ENCODE measurements around the gene CNOT4. TPM values are rescaled to one million over a fixed set of nuclear protein-coding genes. Genes with fewer than 3 reads are reported as not detected.

CNOT4 gene, protein sequence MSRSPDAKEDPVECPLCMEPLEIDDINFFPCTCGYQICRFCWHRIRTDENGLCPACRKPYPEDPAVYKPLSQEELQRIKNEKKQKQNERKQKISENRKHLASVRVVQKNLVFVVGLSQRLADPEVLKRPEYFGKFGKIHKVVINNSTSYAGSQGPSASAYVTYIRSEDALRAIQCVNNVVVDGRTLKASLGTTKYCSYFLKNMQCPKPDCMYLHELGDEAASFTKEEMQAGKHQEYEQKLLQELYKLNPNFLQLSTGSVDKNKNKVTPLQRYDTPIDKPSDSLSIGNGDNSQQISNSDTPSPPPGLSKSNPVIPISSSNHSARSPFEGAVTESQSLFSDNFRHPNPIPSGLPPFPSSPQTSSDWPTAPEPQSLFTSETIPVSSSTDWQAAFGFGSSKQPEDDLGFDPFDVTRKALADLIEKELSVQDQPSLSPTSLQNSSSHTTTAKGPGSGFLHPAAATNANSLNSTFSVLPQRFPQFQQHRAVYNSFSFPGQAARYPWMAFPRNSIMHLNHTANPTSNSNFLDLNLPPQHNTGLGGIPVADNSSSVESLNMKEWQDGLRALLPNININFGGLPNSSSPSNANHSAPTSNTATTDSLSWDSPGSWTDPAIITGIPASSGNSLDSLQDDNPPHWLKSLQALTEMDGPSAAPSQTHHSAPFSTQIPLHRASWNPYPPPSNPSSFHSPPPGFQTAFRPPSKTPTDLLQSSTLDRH
- 23.9 and 24.0 TPM in 2 replicates for polyA plus RNA-seq (2013)

GRCh38 chr7:135509839-135510591, at the start of gene CNOT4:
CNOT4 (minus strand) TSS chr7:135510102; CDS start chr7:135438331, 71,771 bp downstream.
- Histone ChIP-seq H3K9ac (ENCODE audit: low read length) (peak within 1 kb of the TSS; percentile 99), H2BK12ac (ENCODE audit: low read length) (no peak within 1 kb of the TSS), H3K79me2 (ENCODE audit: control insufficient read depth, insufficient read depth, low read length, poor library complexity) (peaks cover 5% of the 10 kb centered on the region), H3K23ac (ENCODE audit: low read length) (no peak within 1 kb of the TSS), H2AFZ (ENCODE audit: insufficient read depth, low read length, poor library complexity) (peak within 1 kb of the TSS; percentile 97), H3K14ac (ENCODE audit: low read length) (peak within 1 kb of the TSS; percentile 84), H3K9me3 (ENCODE audit: insufficient read depth, low read depth, low read length) (no peaks in the 10 kb centered on the region), H4K91ac (ENCODE audit: low read depth, low read length) (peak within 1 kb of the TSS; percentile 77), H2BK120ac (ENCODE audit: insufficient read depth, low read length, poor library complexity) (peak within 1 kb of the TSS; percentile 67), H3K36me3 (ENCODE audit: control insufficient read depth in 1 of 2, insufficient read depth in 2 of 2, low read length in 2 of 2) (peaks cover 0 to 1% of the 10 kb centered on the region in 2 experiments), H4K12ac (ENCODE audit: low read depth, low read length) (peak within 1 kb of the TSS; percentile 43), H3K4me2 (ENCODE audit: low read length) (peak within 1 kb of the TSS; percentile 94), H3K27me3 (ENCODE audit: insufficient read depth, low read length) (no peaks in the 10 kb centered on the region), H2BK5ac (ENCODE audit: low read depth, low read length, poor library complexity) (peak within 1 kb of the TSS; percentile 84), H2AK5ac (ENCODE audit: low read length) (no peak within 1 kb of the TSS), H3K27ac (ENCODE audit: low read depth, low read length) (peak within 1 kb of the TSS; percentile 72), H3K79me1 (ENCODE audit: low read length) (peaks cover 2% of the 10 kb centered on the region), H3K4me3 (ENCODE audit: low read depth, low read length) (peak within 1 kb of the TSS; percentile 95), H3K4me1 (ENCODE audit: control insufficient read depth in 1 of 2, insufficient read depth in 2 of 2, low read length in 2 of 2) (peaks cover 0 to 3% of the 10 kb centered on the region in 2 experiments), H3K18ac (ENCODE audit: low read length) (peak within 1 kb of the TSS; percentile 91), H3K4ac (ENCODE audit: low read depth, low read length) (peak within 1 kb of the TSS; percentile 27), H4K8ac (ENCODE audit: low read depth, low read length) (peak within 1 kb of the TSS; percentile 82)
- WGBS (ENCODE audit: extremely low coverage, insufficient coverage, insufficient read length): no CpG with 5 or more reads among the region's 55 CpGs
- peak; percentile 96 for DNase-seq

GRCh38 chr7:135558881-135559280, 49.0 kb upstream of the CNOT4 start:
- DNase-seq: no peak
- H2BK120ac ChIP-seq (ENCODE audit: insufficient read depth, low read length, poor library complexity): no peak overlapping the region
- no peaks in the 10 kb centered on the region for H3K36me3 ChIP-seq (ENCODE audit: control insufficient read depth in 1 of 2, insufficient read depth in 2 of 2, low read length in 2 of 2)
- no peak overlapping the region for H3K18ac ChIP-seq (ENCODE audit: low read length)
- H3K9ac ChIP-seq (ENCODE audit: low read length): no peak overlapping the region
- peaks cover 23% of the 10 kb centered on the region for H3K79me2 ChIP-seq (ENCODE audit: control insufficient read depth, insufficient read depth, low read length, poor library complexity)
- H4K12ac ChIP-seq (ENCODE audit: low read depth, low read length): no peak overlapping the region
- no peak overlapping the region for H3K14ac ChIP-seq (ENCODE audit: low read length)
- H3K4me1 ChIP-seq (ENCODE audit: control insufficient read depth in 1 of 2, insufficient read depth in 2 of 2, low read length in 2 of 2): no peaks in the 10 kb centered on the region
- H2BK5ac ChIP-seq (ENCODE audit: low read depth, low read length, poor library complexity): no peak overlapping the region
- no peak overlapping the region for H3K4ac ChIP-seq (ENCODE audit: low read depth, low read length)
- no peak overlapping the region for H3K23ac ChIP-seq (ENCODE audit: low read length)
- no peak overlapping the region for H4K91ac ChIP-seq (ENCODE audit: low read depth, low read length)
- H2BK12ac ChIP-seq (ENCODE audit: low read length): no peak overlapping the region
- no peak overlapping the region for H4K8ac ChIP-seq (ENCODE audit: low read depth, low read length)
- no peaks in the 10 kb centered on the region for H3K9me3 ChIP-seq (ENCODE audit: insufficient read depth, low read depth, low read length)
- H3K27me3 ChIP-seq (ENCODE audit: insufficient read depth, low read length): no peaks in the 10 kb centered on the region
- H3K27ac ChIP-seq (ENCODE audit: low read depth, low read length): no peak overlapping the region
- H3K4me3 ChIP-seq (ENCODE audit: low read depth, low read length): no peak overlapping the region
- peaks cover 14% of the 10 kb centered on the region for H3K79me1 ChIP-seq (ENCODE audit: low read length)
- H2AFZ ChIP-seq (ENCODE audit: insufficient read depth, low read length, poor library complexity): no peak overlapping the region
- no CpG with 5 or more reads among the region's 5 CpGs for WGBS (ENCODE audit: extremely low coverage, insufficient coverage, insufficient read length)
- H3K4me2 ChIP-seq (ENCODE audit: low read length): peak overlapping the region; percentile 61
- H2AK5ac ChIP-seq (ENCODE audit: low read length): no peak overlapping the region

DNA sequence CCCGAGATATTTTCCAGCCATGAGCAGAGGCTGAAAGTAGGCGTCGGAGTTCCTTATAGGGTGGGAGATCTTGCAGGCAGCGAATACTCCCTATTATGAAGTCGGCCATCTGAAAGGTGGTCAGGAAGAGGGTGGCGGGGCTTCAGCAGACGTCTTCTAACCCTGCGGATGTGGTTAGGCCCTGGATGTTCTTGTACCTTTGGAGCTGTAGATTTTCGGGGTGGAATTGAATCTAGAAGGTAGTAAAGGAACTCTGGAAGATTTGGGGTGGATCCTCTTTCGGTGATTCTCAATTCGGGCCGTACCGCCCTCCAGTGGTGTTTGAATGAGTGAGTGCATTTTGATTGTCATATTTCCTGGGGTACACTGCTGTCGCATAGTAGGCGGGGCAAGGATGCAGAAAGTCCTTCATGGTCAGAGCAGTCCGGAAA, 48.5 kb upstream of the CNOT4 start:
- Histone ChIP-seq H3K4ac (ENCODE audit: low read depth, low read length) (peak overlapping the region; percentile 73), H3K9me3 (ENCODE audit: insufficient read depth, low read depth, low read length) (no peaks in the 10 kb centered on the region), H3K79me1 (ENCODE audit: low read length) (peaks cover 12% of the 10 kb centered on the region), H3K4me1 (ENCODE audit: control insufficient read depth in 1 of 2, insufficient read depth in 2 of 2, low read length in 2 of 2) (no peaks in the 10 kb centered on the region), H2AFZ (ENCODE audit: insufficient read depth, low read length, poor library complexity) (peak overlapping the region; percentile 90), H3K79me2 (ENCODE audit: control insufficient read depth, insufficient read depth, low read length, poor library complexity) (peaks cover 20% of the 10 kb centered on the region), H4K91ac (ENCODE audit: low read depth, low read length) (peak overlapping the region; percentile 65), H2BK5ac (ENCODE audit: low read depth, low read length, poor library complexity) (peak overlapping the region; percentile 86), H3K36me3 (ENCODE audit: control insufficient read depth in 1 of 2, insufficient read depth in 2 of 2, low read length in 2 of 2) (no peaks in the 10 kb centered on the region), H3K23ac (ENCODE audit: low read length) (no peak overlapping the region), H3K27ac (ENCODE audit: low read depth, low read length) (peak overlapping the region; percentile 63), H4K12ac (ENCODE audit: low read depth, low read length) (peak overlapping the region; percentile 89), H3K9ac (ENCODE audit: low read length) (peak overlapping the region; percentile 95), H2AK5ac (ENCODE audit: low read length) (peak overlapping the region; percentile 28), H4K8ac (ENCODE audit: low read depth, low read length) (peak overlapping the region; percentile 89), H3K4me2 (ENCODE audit: low read length) (peak overlapping the region; percentile 61), H3K4me3 (ENCODE audit: low read depth, low read length) (peak overlapping the region; percentile 88), H2BK12ac (ENCODE audit: low read length) (no peak overlapping the region), H3K27me3 (ENCODE audit: insufficient read depth, low read length) (no peaks in the 10 kb centered on the region), H2BK120ac (ENCODE audit: insufficient read depth, low read length, poor library complexity) (peak overlapping the region; percentile 83), H3K14ac (ENCODE audit: low read length) (peak overlapping the region; percentile 47), H3K18ac (ENCODE audit: low read length) (peak overlapping the region; percentile 67)
- DNase-seq: peak; percentile 17 to 44
- no CpG with 5 or more reads among the region's 16 CpGs for WGBS (ENCODE audit: extremely low coverage, insufficient coverage, insufficient read length)

Data from trophoblast cell (in vitro differentiated cells and primary cell).